GM23248 (cell line): ENCODE data around the gene JPT2. TPM values are rescaled to one million over a fixed set of nuclear protein-coding genes. Genes with fewer than 3 reads are reported as not detected.
A peak's percentile ranks its signal among the peaks of the same experiment; 100 is the strongest.
"Not testable (repeated sequence)": the region's sequence is repeated elsewhere in the genome, so short reads cannot be mapped to it uniquely, and the experiment has no call there.

ENCODE experiments used
- DNase-seq: peaks from one replicate; pipeline ENCODE4 v3.0.0-alpha.2; 2015
- H2AFZ ChIP-seq: fragments of 200-600 bp; sonication (generic); 2 replicates; pipeline ENCODE4 v1.6.1; 2016; ENCODE audit warnings: antibody characterized with exemption
- H3F3A ChIP-seq: fragments of 200-600 bp; sonication (generic); 2 replicates; pipeline ENCODE4 v1.6.1; 2016; ENCODE audit warnings: mild to moderate bottlenecking, antibody characterized with exemption, mixed run types; ENCODE audit not compliant: insufficient read depth
- H3K27ac ChIP-seq: fragments of 200-600 bp; sonication (generic); 2 replicates; pipeline ENCODE4 v1.5.1; 2016; ENCODE audit warnings: mild to moderate bottlenecking
- H3K27me3 ChIP-seq: fragments of 200-600 bp; sonication (generic); replicated peaks from 2 replicates; pipeline ENCODE4 v1.6.1; 2016; ENCODE audit warnings: mild to moderate bottlenecking; ENCODE audit not compliant: insufficient read depth
- H3K36me3 ChIP-seq: fragments of 200-600 bp; sonication (generic); 2 replicates; pipeline ENCODE4 v1.6.1; 2016; ENCODE audit warnings: low read depth, mild to moderate bottlenecking
- H3K4me1 ChIP-seq: fragments of 200-600 bp; sonication (generic); 2 replicates; pipeline ENCODE4 v1.6.1; 2016; ENCODE audit warnings: mild to moderate bottlenecking; ENCODE audit not compliant: insufficient read depth
- H3K4me2 ChIP-seq: fragments of 200-600 bp; sonication (generic); one replicate; pipeline ENCODE4 v1.6.1; 2016; ENCODE audit warnings: mild to moderate bottlenecking; ENCODE audit not compliant: unreplicated experiment
- H3K4me3 ChIP-seq: fragments of 200-600 bp; sonication (generic); 2 replicates; pipeline ENCODE4 v1.5.1; 2016; ENCODE audit warnings: mild to moderate bottlenecking
- H3K79me2 ChIP-seq: fragments of 200-600 bp; sonication (generic); 2 replicates; pipeline ENCODE4 v1.6.1; 2016; ENCODE audit warnings: mild to moderate bottlenecking; ENCODE audit not compliant: insufficient read depth
- H3K9ac ChIP-seq: fragments of 200-600 bp; sonication (generic); 2 replicates; pipeline ENCODE4 v1.6.1; 2016; ENCODE audit warnings: mild to moderate bottlenecking
- H3K9me2 ChIP-seq: fragments of 200-600 bp; sonication (generic); 2 replicates; pipeline ENCODE4 v1.6.1; 2016; ENCODE audit warnings: mixed run types, mild to moderate bottlenecking, moderate library complexity; ENCODE audit not compliant: insufficient read depth
- H3K9me3 ChIP-seq: fragments of 200-600 bp; sonication (generic); one replicate; pipeline ENCODE4 v1.6.1; 2017; ENCODE audit warnings: low read depth
- H4K20me1 ChIP-seq: fragments of 200-600 bp; sonication (generic); 2 replicates; pipeline ENCODE4 v1.6.0; 2016; ENCODE audit not compliant: insufficient read depth
- EZH2 ChIP-seq: fragments of 200-600 bp; sonication (generic); IDR thresholded peaks from 2 replicates; pipeline ENCODE4 v1.6.1; 2018; ENCODE audit warnings: antibody characterized with exemption, mild to moderate bottlenecking; ENCODE audit not compliant: insufficient read depth, poor library complexity, severe bottlenecking
- EZH2phosphoT487 ChIP-seq: fragments of 200-600 bp; sonication (generic); IDR thresholded peaks from 2 replicates; pipeline ENCODE4 v1.6.1; 2018; ENCODE audit warnings: antibody characterized with exemption, moderate library complexity, mild to moderate bottlenecking, low read depth; ENCODE audit not compliant: insufficient read depth
- WGBS, 2 experiments: methylation state at CpG; one replicate each; pipeline ENCODE4 v1.1.6; 2015 to 2017; ENCODE audit warnings: low lambda C conversion rate in 2 of 2, low coverage in 1 of 2; ENCODE audit errors: missing lambda C conversion rate in 2 of 2; 5-methylcytosine and 5-hydroxymethylcytosine counted together
- in situ Hi-C: fragments of 300-500 bp; cut with MboI; formaldehyde crosslinking; loops from 2 replicates; pipeline ENCODE4 v1.15.0; 2020
- polyA plus RNA-seq: library from polyadenylated mRNA; unstranded; fragments of >200 nt; fragmentation: Nextera tagmentation; extraction: Ambion mirVana; gene quantifications from 2 replicates; pipeline ENCODE4 v1.2.1, GENCODE V29; 2016
- total RNA-seq: library from RNA; depleted of rRNA; stranded (reverse); fragments of >200 nt; shearing (Covaris generic); gene quantifications from 2 replicates; pipeline ENCODE4 v1.2.3, GENCODE V29; 2014

The JPT2 gene
- total and polyA plus RNA-seq, 2 experiments from 2014 or later, result 8.0 to 51.8 TPM

DNA sequence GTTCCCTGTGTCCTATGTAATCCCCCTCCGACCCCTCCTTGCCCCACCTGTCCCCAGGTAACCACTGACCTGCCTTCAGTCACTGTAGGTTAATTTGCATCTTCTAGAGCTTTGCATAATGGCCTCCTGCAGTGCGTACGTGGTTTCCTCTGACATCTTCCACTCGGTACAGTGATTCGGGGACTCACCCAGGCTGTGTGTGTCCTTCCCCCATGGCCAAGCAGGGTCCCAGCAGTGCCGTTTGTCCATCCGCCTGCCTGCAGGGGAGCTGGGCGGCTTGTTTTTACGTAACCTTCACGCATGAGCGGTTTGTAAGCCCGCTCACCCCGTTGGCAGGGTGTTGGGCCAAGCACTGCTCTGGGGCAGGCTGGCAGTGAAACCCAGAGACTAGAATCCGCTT, 35.9 kb downstream of the JPT2 start:
- H4K20me1 ChIP-seq, result peaks cover 3% of the 10 kb centered on the region
- H3K27ac ChIP-seq, result no peak overlapping the region
- H3K9me3 ChIP-seq, result no peaks in the 10 kb centered on the region
- H3K4me2 ChIP-seq, result no peak overlapping the region
- H3K9ac ChIP-seq, result no peak overlapping the region
- H3F3A ChIP-seq, result no peaks in the 10 kb centered on the region
- DNase-seq, result no peak
- no peak overlapping the region for H2AFZ ChIP-seq
- in situ Hi-C loops, result no loop called here
- no peak overlapping the region for H3K4me3 ChIP-seq
- no peaks in the 10 kb centered on the region for H3K27me3 ChIP-seq
- TF ChIP-seq EZH2phosphoT487 (no peak), EZH2 (no peak)
- H3K36me3 ChIP-seq, result no peaks in the 10 kb centered on the region
- WGBS, 2 experiments, result 78 to 82% methylated on average over 14 of the region's 14 CpGs
- peaks cover 100% of the 10 kb centered on the region for H3K79me2 ChIP-seq
- H3K9me2 ChIP-seq, result no peaks in the 10 kb centered on the region
- H3K4me1 ChIP-seq, result peaks cover 8% of the 10 kb centered on the region

DNA sequence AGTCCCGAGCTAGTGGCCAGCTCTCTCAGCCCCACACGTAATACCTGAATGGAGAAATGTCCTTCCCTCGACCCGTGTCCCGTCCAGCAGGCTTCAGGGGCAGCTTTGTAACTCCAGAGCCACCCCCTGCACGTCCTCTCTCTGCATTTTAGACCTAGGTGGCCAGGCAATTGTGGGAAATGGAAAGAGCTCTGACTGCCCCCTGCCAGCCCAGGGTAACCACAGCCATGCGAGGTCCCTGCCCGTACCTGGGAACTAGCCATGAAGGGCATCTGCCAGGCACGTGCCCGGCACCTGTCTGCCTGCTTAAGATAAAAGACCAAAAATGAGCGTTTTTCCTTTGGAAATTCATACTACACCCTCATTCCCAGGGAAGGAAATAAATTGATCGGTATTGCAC, 37.1 kb downstream of the JPT2 start:
- H3K79me2 ChIP-seq, result peaks cover 100% of the 10 kb centered on the region
- WGBS, 2 experiments, result 84 to 85% methylated on average over 12 of the region's 12 CpGs
- no peak overlapping the region for H3K27ac ChIP-seq
- no peaks in the 10 kb centered on the region for H3K9me3 ChIP-seq
- no peaks in the 10 kb centered on the region for H3K4me1 ChIP-seq
- no peaks in the 10 kb centered on the region for H3K36me3 ChIP-seq
- in situ Hi-C loops, result no loop called here
- H4K20me1 ChIP-seq, result peaks cover 3% of the 10 kb centered on the region
- H3K27me3 ChIP-seq, result no peaks in the 10 kb centered on the region
- no peaks in the 10 kb centered on the region for H3K9me2 ChIP-seq
- H3F3A ChIP-seq, result no peaks in the 10 kb centered on the region
- H2AFZ ChIP-seq, result no peak overlapping the region
- no peak for TF ChIP-seq EZH2phosphoT487
- TF ChIP-seq EZH2, result no peak
- H3K4me2 ChIP-seq, result no peak overlapping the region
- H3K9ac ChIP-seq, result no peak overlapping the region
- no peak for DNase-seq
- H3K4me3 ChIP-seq, result no peak overlapping the region

DNA sequence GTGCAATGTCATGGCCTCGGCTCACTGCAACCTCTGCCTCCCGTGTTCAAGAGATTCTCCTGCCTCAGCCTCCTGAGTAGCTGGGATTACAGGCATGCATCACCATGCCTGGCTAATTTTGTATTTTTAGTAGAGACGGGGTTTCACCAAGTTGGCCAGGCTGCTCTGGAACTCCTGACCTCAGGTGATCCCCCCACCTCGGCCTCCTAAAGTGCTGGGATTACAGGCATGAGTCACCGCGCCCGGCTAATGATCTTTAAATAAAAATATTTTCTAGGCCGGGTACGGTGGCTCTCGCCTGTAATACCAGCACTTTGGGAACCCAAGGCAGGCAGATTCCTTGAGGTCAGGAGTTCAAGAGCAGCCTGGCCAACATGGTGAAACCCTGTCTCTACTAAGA, 40.2 kb downstream of the JPT2 start:
- peaks cover 96% of the 10 kb centered on the region for H3K79me2 ChIP-seq
- H3K27ac ChIP-seq, H3K9me3 ChIP-seq, H3K36me3 ChIP-seq, H3F3A ChIP-seq, H3K9me2 ChIP-seq, H3K4me3 ChIP-seq, in situ Hi-C loops, DNase-seq, H3K9ac ChIP-seq, H2AFZ ChIP-seq, H4K20me1 ChIP-seq, H3K4me2 ChIP-seq, H3K27me3 ChIP-seq: not testable (repeated sequence)
- 93 to 95% methylated on average over 10 of the region's 10 CpGs for WGBS, 2 experiments
- H3K4me1 ChIP-seq, result peaks cover 12% of the 10 kb centered on the region

DNA sequence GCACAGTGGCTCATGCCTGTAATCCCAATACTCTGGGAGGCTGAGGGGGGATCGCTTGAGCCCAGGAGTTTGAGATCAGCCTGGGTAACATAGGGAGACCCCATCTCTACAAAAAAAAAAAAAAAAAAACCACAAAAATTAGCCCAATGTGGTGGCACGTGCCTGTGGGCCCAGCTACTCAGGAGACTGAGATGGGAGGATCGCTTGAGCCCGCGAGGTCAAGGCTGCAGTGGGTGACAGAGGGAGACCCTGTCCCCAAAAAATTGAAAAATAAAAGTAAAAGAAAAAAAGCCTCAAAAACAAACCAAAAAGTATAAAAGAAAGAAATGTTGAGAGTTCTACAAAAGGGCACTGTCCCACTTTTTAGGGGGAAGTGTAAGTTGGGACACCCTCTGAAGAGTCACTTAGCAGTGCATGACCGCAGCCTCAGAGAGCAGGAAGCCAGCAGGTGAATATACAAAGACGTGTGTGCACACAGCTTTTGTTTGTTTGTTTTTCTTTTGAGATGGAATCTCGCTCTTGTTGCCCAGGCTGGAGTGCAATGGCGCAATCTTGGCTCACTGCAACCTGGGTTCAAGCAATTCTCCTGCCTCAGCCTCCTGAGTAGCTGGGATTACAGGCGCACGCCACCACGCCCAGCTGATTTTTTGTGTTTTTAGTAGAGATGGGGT, 41.6 kb downstream of the JPT2 start:
- Histone ChIP-seq H3K79me2 (peaks cover 96% of the 10 kb centered on the region), H3K4me1 (peaks cover 13% of the 10 kb centered on the region)
- in situ Hi-C loops, H3K9me3 ChIP-seq, H3K9me2 ChIP-seq, DNase-seq, H3F3A ChIP-seq, H3K27me3 ChIP-seq, H4K20me1 ChIP-seq, H2AFZ ChIP-seq, H3K4me3 ChIP-seq, H3K36me3 ChIP-seq, H3K4me2 ChIP-seq, H3K27ac ChIP-seq, H3K9ac ChIP-seq: not testable (repeated sequence)
- 94 to 98% methylated on average over 12 of the region's 12 CpGs for WGBS, 2 experiments

DNA sequence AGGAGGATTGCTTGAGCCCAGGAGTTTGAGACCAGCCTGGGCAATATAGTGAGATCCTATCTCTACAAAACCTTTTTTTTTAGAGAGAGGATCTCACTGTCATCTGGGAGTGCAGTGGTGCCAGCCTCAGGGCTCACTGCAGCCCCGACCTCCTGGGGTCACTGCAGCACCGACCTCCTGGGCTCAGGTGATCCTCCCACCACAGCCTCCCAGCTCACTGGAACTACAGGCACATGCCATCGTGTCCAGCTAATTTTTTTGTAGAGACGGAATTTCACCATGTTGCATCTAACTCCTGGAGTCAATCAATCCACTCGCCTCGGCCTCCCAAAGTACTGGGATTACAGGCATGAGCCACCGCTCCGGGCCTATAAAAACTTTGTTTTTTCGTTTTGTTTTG, 43.3 kb downstream of the JPT2 start:
- no peak for DNase-seq
- TF ChIP-seq EZH2phosphoT487 (no peak), EZH2 (no peak)
- 88 to 90% methylated on average over 9 of the region's 9 CpGs for WGBS, 2 experiments
- H3K27ac ChIP-seq, result peak overlapping the region; percentile 50; the same call in 1 of the 2 replicates
- H3K4me1 ChIP-seq, result peaks cover 13% of the 10 kb centered on the region
- H4K20me1 ChIP-seq, result peaks cover 3% of the 10 kb centered on the region
- H3K36me3 ChIP-seq, result no peaks in the 10 kb centered on the region; the same call in 1 of the 2 replicates
- no peak overlapping the region for H3K9ac ChIP-seq
- in situ Hi-C loops, result no loop called here
- no peak overlapping the region for H2AFZ ChIP-seq
- H3K4me2 ChIP-seq, result no peak overlapping the region
- H3F3A ChIP-seq, result peaks cover 4% of the 10 kb centered on the region; the same call in 1 of the 2 replicates
- no peaks in the 10 kb centered on the region for H3K27me3 ChIP-seq
- H3K9me3 ChIP-seq, result no peaks in the 10 kb centered on the region
- H3K79me2 ChIP-seq, result peaks cover 96% of the 10 kb centered on the region
- H3K4me3 ChIP-seq, result no peak overlapping the region
- H3K9me2 ChIP-seq, result no peaks in the 10 kb centered on the region
